ENCODE measurements around the gene LINGO1.

Gene LINGO1

DNA sequence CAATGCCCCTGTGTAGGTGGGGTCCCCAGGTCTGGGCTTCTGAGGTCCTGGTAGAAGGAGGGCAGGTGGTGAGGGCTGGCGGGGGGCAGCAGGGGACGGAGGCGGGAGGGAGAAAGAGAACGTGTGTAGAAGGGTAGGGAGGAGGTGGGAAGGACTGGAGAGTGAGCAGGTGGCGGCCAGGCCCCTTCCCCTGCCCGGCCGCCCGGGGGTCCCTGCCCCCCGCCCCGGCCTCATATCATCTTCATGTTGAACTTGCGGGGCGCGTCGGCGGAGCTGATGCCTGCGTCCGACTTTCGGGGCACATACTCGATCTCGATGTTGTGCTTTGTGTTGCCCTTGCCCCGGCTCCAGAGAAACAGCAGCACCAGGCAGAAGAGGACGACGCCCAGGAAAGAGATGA is 18.9 kb downstream of the LINGO1 start:
- Histone ChIP-seq H3K36me3 (ENCODE audit: insufficient read depth, low read length) (no peaks in the 10 kb centered on the region), H3K27me3 (ENCODE audit: insufficient read depth, low read length) (no peaks in the 10 kb centered on the region), H3K27ac (ENCODE audit: low read depth, low read length) (no peak overlapping the region), H3K4me1 (ENCODE audit: control insufficient read depth, insufficient read depth, low read length, unreplicated experiment) (no peaks in the 10 kb centered on the region), H2AFZ (ENCODE audit: low read length, unreplicated experiment) (no peak overlapping the region), H3K4me3 (ENCODE audit: low read depth, low read length) (no peak overlapping the region), H3K79me2 (ENCODE audit: control insufficient read depth, insufficient read depth, low read length, unreplicated experiment) (no peaks in the 10 kb centered on the region)

DNA sequence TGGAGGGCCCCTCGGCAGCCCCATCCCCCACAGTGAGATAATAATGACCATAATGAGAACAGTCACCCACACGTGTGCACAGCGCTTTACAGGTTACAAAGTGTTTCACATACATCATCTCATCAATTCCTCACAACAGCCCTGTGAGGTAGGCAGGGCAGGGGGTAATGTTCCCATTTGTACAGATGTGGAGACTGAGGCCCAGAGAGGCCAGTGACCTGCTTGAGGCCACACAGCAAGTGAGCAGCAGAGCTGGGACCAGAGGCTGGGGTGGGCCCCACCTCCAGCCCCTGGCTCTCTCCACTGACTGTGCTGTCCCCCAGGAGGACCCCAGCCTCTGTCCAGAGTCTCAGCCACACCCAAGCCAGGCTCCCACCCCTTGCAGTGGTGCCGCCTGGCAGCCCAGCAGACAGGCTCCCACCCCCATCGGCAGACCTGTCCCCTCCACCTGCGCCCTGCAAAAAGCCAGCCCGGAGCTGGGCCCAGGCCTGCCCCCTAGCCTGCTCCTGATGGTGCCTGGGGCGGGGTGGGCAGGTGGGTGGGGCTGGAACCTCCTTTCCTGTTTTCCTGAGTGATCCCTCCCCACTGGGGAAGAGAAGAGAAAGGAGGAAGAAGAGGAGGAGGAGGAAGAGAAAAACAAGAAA is 19.6 kb downstream of the LINGO1 start:
- H3K27me3 ChIP-seq (ENCODE audit: insufficient read depth, low read length), result no peaks in the 10 kb centered on the region
- H3K27ac ChIP-seq (ENCODE audit: low read depth, low read length), result no peak overlapping the region
- no peak overlapping the region for H2AFZ ChIP-seq (ENCODE audit: low read length, unreplicated experiment)
- H3K79me2 ChIP-seq (ENCODE audit: control insufficient read depth, insufficient read depth, low read length, unreplicated experiment), result no peaks in the 10 kb centered on the region
- H3K4me1 ChIP-seq (ENCODE audit: control insufficient read depth, insufficient read depth, low read length, unreplicated experiment), result no peaks in the 10 kb centered on the region
- no peaks in the 10 kb centered on the region for H3K36me3 ChIP-seq (ENCODE audit: insufficient read depth, low read length)
- H3K4me3 ChIP-seq (ENCODE audit: low read depth, low read length), result no peak overlapping the region

DNA sequence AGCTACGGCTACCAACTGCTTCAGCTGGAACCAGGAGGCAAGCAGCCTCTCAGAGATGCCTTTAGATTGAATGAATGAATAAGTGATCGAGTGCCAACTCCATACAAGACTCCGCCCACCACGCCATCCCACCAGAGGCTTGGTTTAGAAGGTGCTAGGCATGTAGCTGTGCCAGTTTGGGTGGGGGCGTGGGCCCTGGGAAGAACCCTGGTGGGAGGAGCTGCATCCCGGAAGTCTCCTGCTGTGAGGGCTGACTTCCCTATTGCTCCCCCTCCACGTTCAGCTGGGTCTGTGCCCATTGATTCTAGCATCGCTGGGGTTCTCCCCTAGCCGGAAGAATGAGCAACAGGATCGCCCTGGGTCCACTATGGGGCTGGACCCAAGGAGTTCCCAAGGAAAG is 20.9 kb downstream of the LINGO1 start:
- Histone ChIP-seq H2AFZ (ENCODE audit: low read length, unreplicated experiment) (no peak overlapping the region), H3K27ac (ENCODE audit: low read depth, low read length) (no peak overlapping the region), H3K79me2 (ENCODE audit: control insufficient read depth, insufficient read depth, low read length, unreplicated experiment) (no peaks in the 10 kb centered on the region), H3K4me1 (ENCODE audit: control insufficient read depth, insufficient read depth, low read length, unreplicated experiment) (peaks cover 11% of the 10 kb centered on the region), H3K36me3 (ENCODE audit: insufficient read depth, low read length) (no peaks in the 10 kb centered on the region), H3K27me3 (ENCODE audit: insufficient read depth, low read length) (no peaks in the 10 kb centered on the region), H3K4me3 (ENCODE audit: low read depth, low read length) (no peak overlapping the region)

DNA sequence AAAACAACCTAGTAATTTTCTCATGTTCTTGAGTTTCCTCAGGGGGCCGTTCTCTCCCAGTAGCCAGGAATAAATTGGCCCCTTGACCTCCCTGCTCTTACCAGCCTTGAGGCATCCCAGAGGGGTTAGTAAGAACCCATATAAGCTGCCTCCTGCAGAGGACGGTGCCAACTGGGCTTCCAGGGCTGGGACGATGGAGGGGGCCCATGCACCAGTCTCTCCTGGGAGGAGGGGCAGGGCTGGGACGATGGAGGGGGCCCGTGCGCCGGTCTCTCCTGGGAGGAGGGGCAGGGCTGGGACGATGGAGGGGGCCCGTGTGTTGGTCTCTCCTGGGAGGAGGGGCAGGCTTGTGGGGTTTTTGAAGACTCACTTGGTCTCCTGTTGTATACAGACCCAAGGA is 22.0 kb downstream of the LINGO1 start:
- Histone ChIP-seq H3K27me3 (ENCODE audit: insufficient read depth, low read length) (no peaks in the 10 kb centered on the region), H3K4me1 (ENCODE audit: control insufficient read depth, insufficient read depth, low read length, unreplicated experiment) (peaks cover 19% of the 10 kb centered on the region), H3K79me2 (ENCODE audit: control insufficient read depth, insufficient read depth, low read length, unreplicated experiment) (no peaks in the 10 kb centered on the region), H3K36me3 (ENCODE audit: insufficient read depth, low read length) (no peaks in the 10 kb centered on the region), H3K4me3 (ENCODE audit: low read depth, low read length) (no peak overlapping the region), H3K27ac (ENCODE audit: low read depth, low read length) (no peak overlapping the region), H2AFZ (ENCODE audit: low read length, unreplicated experiment) (no peak overlapping the region)

DNA sequence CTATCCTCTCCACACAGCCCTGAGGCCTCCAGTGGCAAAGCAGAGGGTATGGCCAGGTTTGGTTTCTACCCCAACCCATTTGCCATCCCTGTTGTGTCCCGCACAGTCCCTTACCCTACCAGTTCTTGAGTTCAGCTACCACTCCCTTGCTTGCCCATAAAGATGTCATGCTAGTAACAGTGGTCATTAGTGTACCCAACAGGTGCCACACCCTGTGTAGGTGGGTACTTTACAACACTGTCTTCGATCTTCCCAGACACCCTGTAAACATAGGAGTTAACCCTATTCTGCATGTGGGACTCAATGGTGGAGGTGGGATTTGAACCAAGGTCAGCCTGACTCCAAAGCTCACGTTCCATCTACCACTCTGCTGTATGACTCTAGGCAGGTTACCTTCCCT is 23.2 kb downstream of the LINGO1 start:
- peaks cover 19% of the 10 kb centered on the region for H3K4me1 ChIP-seq (ENCODE audit: control insufficient read depth, insufficient read depth, low read length, unreplicated experiment)
- H3K27ac ChIP-seq (ENCODE audit: low read depth, low read length), result no peak overlapping the region
- no peaks in the 10 kb centered on the region for H3K79me2 ChIP-seq (ENCODE audit: control insufficient read depth, insufficient read depth, low read length, unreplicated experiment)
- H3K27me3 ChIP-seq (ENCODE audit: insufficient read depth, low read length), result no peaks in the 10 kb centered on the region
- no peak overlapping the region for H3K4me3 ChIP-seq (ENCODE audit: low read depth, low read length)
- no peak overlapping the region for H2AFZ ChIP-seq (ENCODE audit: low read length, unreplicated experiment)
- H3K36me3 ChIP-seq (ENCODE audit: insufficient read depth, low read length), result no peaks in the 10 kb centered on the region

DNA sequence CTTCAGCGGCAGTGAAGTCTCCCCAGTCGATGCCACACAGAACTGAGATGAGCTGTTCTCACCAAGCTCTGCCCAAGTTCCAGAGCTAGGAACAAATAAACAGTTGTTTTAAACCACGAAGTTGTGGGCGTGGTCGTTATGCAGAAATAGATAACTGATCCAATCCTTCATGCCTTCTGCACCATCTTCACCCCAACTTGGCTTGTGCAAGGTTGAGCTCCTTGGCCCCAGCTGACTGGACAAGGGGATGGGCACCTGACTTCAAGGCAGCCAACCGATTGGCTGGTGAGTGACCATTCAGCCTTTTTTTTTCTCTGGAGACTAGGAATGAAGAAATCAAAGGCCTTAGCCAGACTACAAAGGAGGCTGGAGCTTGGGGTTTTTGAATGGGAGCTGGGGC is 23.9 kb downstream of the LINGO1 start:
- Histone ChIP-seq H3K4me1 (ENCODE audit: control insufficient read depth, insufficient read depth, low read length, unreplicated experiment) (peaks cover 19% of the 10 kb centered on the region), H3K36me3 (ENCODE audit: insufficient read depth, low read length) (no peaks in the 10 kb centered on the region), H3K27me3 (ENCODE audit: insufficient read depth, low read length) (no peaks in the 10 kb centered on the region), H3K27ac (ENCODE audit: low read depth, low read length) (no peak overlapping the region), H3K79me2 (ENCODE audit: control insufficient read depth, insufficient read depth, low read length, unreplicated experiment) (no peaks in the 10 kb centered on the region), H2AFZ (ENCODE audit: low read length, unreplicated experiment) (no peak overlapping the region), H3K4me3 (ENCODE audit: low read depth, low read length) (no peak overlapping the region)

DNA sequence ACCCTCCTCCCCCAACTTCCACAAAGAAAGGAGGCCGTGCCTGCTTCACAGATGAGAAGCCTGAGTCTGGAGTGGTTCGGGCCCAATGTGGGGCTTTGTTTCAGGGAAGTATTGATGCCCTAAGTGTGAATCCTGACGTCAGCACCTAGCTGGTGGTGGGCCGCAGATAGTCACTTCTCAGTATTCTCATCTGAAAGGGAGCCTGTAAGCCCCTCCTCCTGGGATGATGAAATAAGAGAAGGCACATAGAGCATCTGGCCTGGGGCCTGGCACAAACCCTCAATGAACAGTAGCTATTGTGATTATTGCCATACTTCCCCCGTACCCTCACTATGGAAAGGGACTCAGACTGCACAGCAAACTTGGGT is 24.8 kb downstream of the LINGO1 start:
- Histone ChIP-seq H3K79me2 (ENCODE audit: control insufficient read depth, insufficient read depth, low read length, unreplicated experiment) (no peaks in the 10 kb centered on the region), H2AFZ (ENCODE audit: low read length, unreplicated experiment) (no peak overlapping the region), H3K4me3 (ENCODE audit: low read depth, low read length) (no peak overlapping the region), H3K27me3 (ENCODE audit: insufficient read depth, low read length) (no peaks in the 10 kb centered on the region), H3K36me3 (ENCODE audit: insufficient read depth, low read length) (no peaks in the 10 kb centered on the region), H3K4me1 (ENCODE audit: control insufficient read depth, insufficient read depth, low read length, unreplicated experiment) (peaks cover 19% of the 10 kb centered on the region), H3K27ac (ENCODE audit: low read depth, low read length) (0 out of 2 replicates have a peak overlapping the region, but pooled peaks have one; percentile 61)

DNA sequence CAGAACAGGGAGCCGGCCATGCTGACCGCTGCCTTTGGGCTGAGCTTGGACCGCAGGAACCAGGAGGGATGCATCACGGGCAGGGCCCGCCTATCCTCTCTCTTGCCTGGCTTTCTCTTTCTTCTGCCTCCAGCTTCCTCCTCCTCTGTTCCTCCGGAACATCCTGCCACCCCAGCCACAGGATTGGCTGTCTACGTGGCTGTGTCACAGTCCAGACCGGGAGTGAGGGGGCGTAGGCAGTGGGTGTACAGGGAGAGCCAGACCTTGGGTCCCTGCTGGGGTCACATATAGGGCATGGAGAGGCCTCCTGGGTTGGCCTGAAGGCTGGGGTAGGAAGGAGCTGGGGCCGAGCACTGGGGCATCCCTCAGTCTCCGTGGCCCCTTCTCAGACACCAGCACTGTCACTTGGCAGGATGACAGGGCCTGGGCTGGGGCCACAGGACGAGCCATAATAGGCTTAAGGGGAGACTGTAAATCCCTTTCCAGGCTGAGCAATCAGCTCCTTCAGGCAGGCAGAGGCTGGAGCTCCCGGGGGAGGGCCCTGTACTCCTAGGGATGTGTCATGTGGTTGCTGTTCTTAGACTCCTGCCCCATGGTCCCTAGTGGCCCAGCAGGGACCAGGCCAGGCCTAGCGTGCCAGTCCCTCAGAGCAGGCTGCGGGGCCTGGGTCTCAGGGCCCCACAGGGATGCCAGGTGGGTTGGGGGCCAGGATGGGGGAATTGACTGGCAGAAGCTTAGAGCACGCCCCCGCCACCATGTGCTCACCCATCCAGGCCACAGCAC is 25.4 kb downstream of the LINGO1 start:
- Histone ChIP-seq H2AFZ (ENCODE audit: low read length, unreplicated experiment) (peak overlapping the region; percentile 73), H3K36me3 (ENCODE audit: insufficient read depth, low read length) (no peaks in the 10 kb centered on the region), H3K4me1 (ENCODE audit: control insufficient read depth, insufficient read depth, low read length, unreplicated experiment) (peaks cover 19% of the 10 kb centered on the region), H3K4me3 (ENCODE audit: low read depth, low read length) (no peak overlapping the region), H3K27me3 (ENCODE audit: insufficient read depth, low read length) (no peaks in the 10 kb centered on the region), H3K79me2 (ENCODE audit: control insufficient read depth, insufficient read depth, low read length, unreplicated experiment) (no peaks in the 10 kb centered on the region), H3K27ac (ENCODE audit: low read depth, low read length) (peak overlapping the region; percentile 61)

DNA sequence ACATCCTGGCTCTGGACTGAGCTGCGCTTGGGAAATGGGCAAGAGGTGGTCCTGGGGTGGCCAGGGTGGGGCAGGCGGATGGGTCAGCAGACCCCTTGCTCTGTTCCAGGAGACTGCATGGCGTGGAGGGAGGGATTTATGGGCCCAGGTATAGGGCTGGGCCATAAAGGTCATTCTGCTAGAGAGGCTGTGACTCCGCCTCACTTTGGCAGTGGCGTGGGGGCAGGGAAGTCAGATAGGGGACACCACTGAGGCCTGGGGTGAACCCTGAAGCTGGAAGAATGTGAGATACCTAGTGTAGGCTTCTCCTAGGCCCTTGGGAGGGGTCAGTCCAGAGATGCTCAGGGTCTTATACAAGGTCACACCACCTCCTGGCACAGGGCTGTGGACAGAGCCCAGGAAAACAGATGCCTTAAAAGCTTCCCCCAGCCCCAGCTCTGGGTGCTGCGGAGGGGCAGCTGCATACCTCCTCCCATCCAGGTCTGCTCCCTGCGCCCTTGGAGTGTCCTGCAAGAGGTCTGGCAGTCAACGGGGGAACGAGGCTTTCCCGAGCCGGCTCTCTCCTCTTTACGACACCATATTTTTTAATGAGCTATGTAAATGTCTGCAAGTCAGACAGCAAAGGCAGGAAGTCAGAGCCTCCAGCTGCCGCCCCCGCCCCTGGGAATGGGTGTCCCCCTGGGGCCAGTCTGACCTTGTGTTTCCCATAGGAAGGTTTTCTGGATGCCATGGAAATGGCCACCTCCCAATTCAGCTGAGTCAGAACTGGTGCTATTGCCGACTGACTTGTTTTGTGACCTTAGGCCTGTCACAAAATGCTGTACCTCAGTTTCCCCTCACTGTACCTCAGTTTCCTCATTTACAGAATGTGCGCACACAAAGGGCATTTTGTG is 26.3 kb downstream of the LINGO1 start:
- Histone ChIP-seq H3K27me3 (ENCODE audit: insufficient read depth, low read length) (no peaks in the 10 kb centered on the region), H3K36me3 (ENCODE audit: insufficient read depth, low read length) (no peaks in the 10 kb centered on the region), H3K4me3 (ENCODE audit: low read depth, low read length) (no peak overlapping the region), H3K27ac (ENCODE audit: low read depth, low read length) (peak overlapping the region; percentile 61), H3K79me2 (ENCODE audit: control insufficient read depth, insufficient read depth, low read length, unreplicated experiment) (no peaks in the 10 kb centered on the region), H2AFZ (ENCODE audit: low read length, unreplicated experiment) (peak overlapping the region; percentile 73), H3K4me1 (ENCODE audit: control insufficient read depth, insufficient read depth, low read length, unreplicated experiment) (peaks cover 19% of the 10 kb centered on the region)

DNA sequence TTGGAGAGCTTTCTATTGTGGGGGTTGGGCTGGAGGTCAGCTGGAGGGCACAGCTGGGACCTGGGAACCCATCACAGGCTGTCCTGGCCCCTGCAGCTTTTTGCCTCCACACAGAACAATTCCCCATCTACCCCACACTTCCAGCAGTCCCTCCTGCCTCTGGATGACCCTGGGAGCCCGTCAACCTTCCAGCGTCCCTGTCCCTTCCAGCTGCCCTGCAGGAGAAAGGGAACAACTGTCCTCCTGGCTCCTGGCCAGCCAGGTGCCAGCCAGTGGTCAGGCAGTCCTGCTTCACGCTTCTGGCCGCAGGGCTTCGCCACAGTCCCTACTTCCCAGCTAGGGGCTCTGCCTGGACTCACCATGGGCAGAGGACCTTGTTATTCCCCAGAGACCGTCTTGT is 27.2 kb downstream of the LINGO1 start:
- Histone ChIP-seq H3K36me3 (ENCODE audit: insufficient read depth, low read length) (no peaks in the 10 kb centered on the region), H2AFZ (ENCODE audit: low read length, unreplicated experiment) (no peak overlapping the region), H3K27me3 (ENCODE audit: insufficient read depth, low read length) (no peaks in the 10 kb centered on the region), H3K79me2 (ENCODE audit: control insufficient read depth, insufficient read depth, low read length, unreplicated experiment) (no peaks in the 10 kb centered on the region), H3K27ac (ENCODE audit: low read depth, low read length) (no peak overlapping the region), H3K4me1 (ENCODE audit: control insufficient read depth, insufficient read depth, low read length, unreplicated experiment) (peaks cover 19% of the 10 kb centered on the region), H3K4me3 (ENCODE audit: low read depth, low read length) (no peak overlapping the region)
